ENCODE results near the gene RELT. TPM values are rescaled to one million over a fixed set of nuclear protein-coding genes. Genes with fewer than 3 reads are reported as not detected.

RELT gene
- total RNA-seq, 1 donor from 2014 or later = 37.6 TPM

DNA sequence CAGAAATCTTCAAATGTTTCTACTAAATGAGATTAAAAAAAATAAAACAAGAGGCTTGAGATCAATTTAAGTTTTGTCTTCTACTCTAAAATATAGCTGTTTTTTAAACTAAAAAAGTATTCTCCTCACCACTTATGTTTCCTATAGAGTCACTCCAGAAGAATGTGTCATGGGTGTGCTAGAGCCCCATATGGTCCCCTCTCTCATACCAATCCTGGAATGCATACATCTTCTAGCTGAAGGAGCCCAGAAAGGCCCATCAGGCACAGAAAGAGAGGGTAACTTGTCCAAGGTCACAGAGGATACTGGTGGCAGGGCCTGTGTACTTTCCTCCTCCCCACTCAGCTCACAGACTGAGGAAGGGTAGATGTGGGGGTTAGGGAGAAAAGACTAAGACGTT lies 34.4 kb downstream of the RELT start:
- peak overlapping the region; percentile 36 for H3K27ac Mint-ChIP-seq
- intact Hi-C loops (cut with micrococcal nuclease) = no loop called here

DNA sequence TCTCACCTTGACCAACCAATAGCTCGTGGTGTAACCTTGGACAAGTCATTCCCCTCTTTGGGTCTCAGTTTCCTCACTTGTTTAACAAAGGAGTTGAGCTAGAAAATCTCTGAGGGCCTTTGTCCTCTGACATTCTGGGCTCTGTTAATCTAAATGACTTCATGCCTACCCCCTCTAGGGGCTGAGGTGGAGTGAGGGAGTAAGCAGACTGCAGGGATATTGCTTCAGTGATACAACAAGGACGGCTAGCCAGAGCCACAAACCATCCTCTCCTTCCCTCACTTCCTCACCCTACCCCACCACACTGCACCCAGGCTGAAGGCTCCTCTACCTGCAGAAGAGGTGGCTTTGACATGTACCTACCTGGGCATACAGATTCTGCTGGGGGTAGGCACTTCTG lies 34.8 kb downstream of the RELT start:
- no peak overlapping the region for H3K27ac Mint-ChIP-seq
- H3K27me3 Mint-ChIP-seq (ENCODE audit: insufficient read depth) = no peaks in the 10 kb centered on the region
- no peak overlapping the region for H3K4me3 Mint-ChIP-seq
- H3K4me1 Mint-ChIP-seq (ENCODE audit: low read depth) = peaks cover 7% of the 10 kb centered on the region
- DNase-seq (ENCODE audit: low spot score) = no peak
- intact Hi-C loops (cut with micrococcal nuclease) = no loop called here
- peaks cover 23% of the 10 kb centered on the region for H3K36me3 Mint-ChIP-seq (ENCODE audit: low read depth)
- H3K9me3 Mint-ChIP-seq = no peaks in the 10 kb centered on the region

More for the DNA sequence above, 34.4 kb downstream of the RELT start:
- no peak overlapping the region for H3K4me3 Mint-ChIP-seq
- no peak for DNase-seq (ENCODE audit: low spot score)
- no peaks in the 10 kb centered on the region for H3K9me3 Mint-ChIP-seq
- H3K4me1 Mint-ChIP-seq (ENCODE audit: low read depth) = peaks cover 7% of the 10 kb centered on the region
- peaks cover 23% of the 10 kb centered on the region for H3K36me3 Mint-ChIP-seq (ENCODE audit: low read depth)
- H3K27me3 Mint-ChIP-seq (ENCODE audit: insufficient read depth) = no peaks in the 10 kb centered on the region

DNA sequence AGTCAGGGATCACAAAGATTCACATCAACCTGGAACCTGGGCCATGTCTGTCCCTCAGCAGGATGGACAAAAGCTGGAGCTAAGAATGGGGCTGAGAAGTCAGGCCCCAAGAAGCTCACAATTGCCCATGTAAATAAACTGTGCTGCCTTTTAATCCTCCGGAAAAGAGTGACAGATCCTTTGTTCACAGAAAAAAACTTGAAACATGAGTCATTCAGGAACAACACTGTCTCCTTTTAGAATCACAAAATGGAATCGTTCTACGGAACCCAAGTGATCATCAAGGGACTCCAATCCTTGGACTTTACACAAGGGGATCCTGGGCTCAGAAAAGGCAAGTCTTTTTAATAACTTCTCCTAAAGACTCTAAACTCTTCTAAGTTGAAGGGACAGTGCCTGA lies 36.1 kb downstream of the RELT start:
- Mint-ChIP-seq H3K4me3 (no peak overlapping the region), H3K27ac (no peak overlapping the region)
- intact Hi-C loops (cut with micrococcal nuclease) = no loop called here

DNA sequence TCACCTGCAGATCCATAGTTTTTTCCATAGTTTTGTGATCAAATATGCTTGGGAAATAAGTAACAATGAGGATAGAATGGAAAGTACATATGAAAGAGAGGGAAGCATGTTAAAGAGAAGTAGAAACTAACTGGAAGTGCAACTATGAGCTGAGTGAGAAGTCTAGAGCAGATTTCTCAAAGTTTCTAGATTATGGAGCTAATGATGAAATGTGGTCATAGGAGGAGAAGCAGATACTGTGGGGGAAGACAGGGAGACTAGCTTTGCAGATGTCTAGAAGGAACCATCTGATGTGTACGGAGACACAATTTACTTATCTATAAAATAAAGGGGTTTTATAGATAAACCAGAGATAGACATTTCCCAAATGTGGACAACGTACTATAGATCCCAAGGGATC lies 37.1 kb downstream of the RELT start:
- peaks cover 11% of the 10 kb centered on the region for H3K4me1 Mint-ChIP-seq (ENCODE audit: low read depth)
- peaks cover 29% of the 10 kb centered on the region for H3K36me3 Mint-ChIP-seq (ENCODE audit: low read depth)
- H3K27me3 Mint-ChIP-seq (ENCODE audit: insufficient read depth) = no peaks in the 10 kb centered on the region
- no peaks in the 10 kb centered on the region for H3K9me3 Mint-ChIP-seq
- intact Hi-C loops (cut with micrococcal nuclease) = no loop called here
- no peak overlapping the region for H3K4me3 Mint-ChIP-seq
- no peak overlapping the region for H3K27ac Mint-ChIP-seq
- no peak for DNase-seq (ENCODE audit: low spot score)

More for the DNA sequence above, 36.1 kb downstream of the RELT start:
- peaks cover 30% of the 10 kb centered on the region for H3K36me3 Mint-ChIP-seq (ENCODE audit: low read depth)
- H3K9me3 Mint-ChIP-seq = no peaks in the 10 kb centered on the region
- peaks cover 7% of the 10 kb centered on the region for H3K4me1 Mint-ChIP-seq (ENCODE audit: low read depth)
- DNase-seq (ENCODE audit: low spot score) = no peak
- no peaks in the 10 kb centered on the region for H3K27me3 Mint-ChIP-seq (ENCODE audit: insufficient read depth)

DNA sequence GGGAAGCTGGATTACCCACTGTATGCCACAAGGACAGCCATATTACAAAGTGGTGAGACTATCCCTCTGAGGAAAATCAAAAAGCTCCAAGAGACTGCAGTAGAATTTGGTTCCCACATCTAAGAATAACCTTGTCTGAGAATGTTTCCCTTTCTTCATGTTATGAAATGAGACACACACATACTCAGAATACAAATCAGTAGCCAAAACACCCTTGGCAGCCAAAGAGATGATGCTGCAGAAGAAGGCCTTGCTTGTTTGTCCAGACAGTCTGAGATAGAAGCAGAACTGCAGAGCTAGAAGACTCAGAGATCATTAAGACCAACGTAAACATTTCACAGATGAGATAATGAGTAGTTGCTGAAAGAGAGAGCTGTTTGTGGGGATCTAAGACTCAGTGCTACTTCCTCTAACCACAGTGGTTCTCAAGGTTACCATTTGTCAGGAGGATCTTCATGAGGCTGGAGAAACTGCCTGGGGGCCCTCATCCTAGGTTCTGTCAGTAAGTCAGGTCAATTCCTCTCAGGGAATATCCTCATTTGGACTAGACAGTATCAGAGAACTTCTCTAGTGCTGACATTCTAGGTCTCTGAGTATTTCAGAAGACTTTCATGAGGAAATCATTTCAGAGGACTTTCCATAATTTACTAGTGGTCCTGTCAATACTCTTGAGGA lies 38.9 kb downstream of the RELT start:
- H3K27me3 Mint-ChIP-seq (ENCODE audit: insufficient read depth) = no peaks in the 10 kb centered on the region

DNA sequence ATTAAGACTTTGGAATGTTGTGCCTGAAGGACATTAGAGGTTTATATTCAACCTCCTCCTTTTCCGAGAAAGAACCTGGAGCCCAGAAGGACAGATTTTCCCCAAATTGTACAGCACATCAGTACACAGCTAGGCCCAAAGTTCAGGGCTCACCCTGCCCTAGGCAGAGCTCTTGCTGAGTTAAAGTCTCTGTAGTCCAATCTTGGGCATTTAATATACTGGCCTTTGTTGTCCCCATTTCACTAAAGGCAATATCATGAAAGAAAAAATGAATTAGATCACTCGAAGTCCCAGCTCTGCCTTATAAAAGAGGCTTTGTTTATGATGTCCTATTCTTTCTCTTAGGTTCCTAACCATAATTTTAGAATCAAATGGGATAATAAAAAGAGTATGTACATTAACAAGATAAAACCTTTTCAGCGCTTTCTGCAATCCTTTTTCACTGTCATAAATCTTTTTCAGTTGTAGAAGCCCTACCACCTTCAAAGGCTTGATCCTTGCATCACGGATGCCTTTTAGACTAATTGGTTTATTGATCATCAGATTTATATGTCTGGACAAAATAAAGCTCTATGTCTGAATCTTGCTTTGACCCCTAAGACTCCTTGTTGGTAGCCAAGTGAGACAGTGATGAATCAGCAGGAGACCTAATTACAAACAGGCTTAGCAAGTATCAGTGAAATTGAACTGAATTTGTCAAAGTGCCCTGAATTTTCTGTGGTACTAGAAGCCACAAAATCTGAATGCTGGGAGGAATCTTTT lies 39.8 kb downstream of the RELT start:
- peaks cover 11% of the 10 kb centered on the region for H3K4me1 Mint-ChIP-seq (ENCODE audit: low read depth)
- DNase-seq (ENCODE audit: low spot score) = no peak
- peaks cover 21% of the 10 kb centered on the region for H3K36me3 Mint-ChIP-seq (ENCODE audit: low read depth)
- H3K27me3 Mint-ChIP-seq (ENCODE audit: insufficient read depth) = no peaks in the 10 kb centered on the region
- intact Hi-C loops (cut with micrococcal nuclease) = no loop called here
- H3K27ac Mint-ChIP-seq = no peak overlapping the region
- no peaks in the 10 kb centered on the region for H3K9me3 Mint-ChIP-seq
- no peak overlapping the region for H3K4me3 Mint-ChIP-seq

More for the DNA sequence above, 38.9 kb downstream of the RELT start:
- no peaks in the 10 kb centered on the region for H3K9me3 Mint-ChIP-seq
- H3K4me1 Mint-ChIP-seq (ENCODE audit: low read depth) = peaks cover 11% of the 10 kb centered on the region
- no peak overlapping the region for H3K27ac Mint-ChIP-seq
- no peak overlapping the region for H3K4me3 Mint-ChIP-seq
- DNase-seq (ENCODE audit: low spot score) = no peak
- intact Hi-C loops (cut with micrococcal nuclease) = no loop called here
- H3K36me3 Mint-ChIP-seq (ENCODE audit: low read depth) = peaks cover 26% of the 10 kb centered on the region

DNA sequence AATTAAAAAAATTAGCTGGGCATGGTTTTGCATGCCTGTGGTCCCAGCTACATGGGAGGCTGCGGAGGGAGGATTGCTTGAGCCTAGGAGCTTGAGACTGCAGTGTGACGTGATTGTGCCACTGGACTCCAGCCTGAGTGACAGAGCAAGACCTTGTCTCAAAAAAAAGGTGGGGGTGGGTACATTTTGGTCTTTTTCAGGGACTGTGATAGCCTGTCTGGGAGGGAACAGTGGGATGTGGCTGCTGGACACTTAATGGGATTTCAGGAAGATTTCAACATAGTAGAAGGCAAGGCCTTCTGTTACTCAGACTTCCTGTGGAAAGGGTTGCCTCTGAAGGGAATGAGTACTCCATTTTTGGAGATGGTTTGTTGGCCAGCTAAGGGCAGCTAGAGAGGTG lies 40.6 kb downstream of the RELT start:
- intact Hi-C loops (cut with micrococcal nuclease) = no loop called here
- no peak overlapping the region for H3K27ac Mint-ChIP-seq
- H3K4me3 Mint-ChIP-seq = no peak overlapping the region
- H3K9me3 Mint-ChIP-seq = no peaks in the 10 kb centered on the region
- H3K4me1 Mint-ChIP-seq (ENCODE audit: low read depth) = peaks cover 11% of the 10 kb centered on the region
- H3K36me3 Mint-ChIP-seq (ENCODE audit: low read depth) = peaks cover 23% of the 10 kb centered on the region
- no peak for DNase-seq (ENCODE audit: low spot score)
- no peaks in the 10 kb centered on the region for H3K27me3 Mint-ChIP-seq (ENCODE audit: insufficient read depth)

DNA sequence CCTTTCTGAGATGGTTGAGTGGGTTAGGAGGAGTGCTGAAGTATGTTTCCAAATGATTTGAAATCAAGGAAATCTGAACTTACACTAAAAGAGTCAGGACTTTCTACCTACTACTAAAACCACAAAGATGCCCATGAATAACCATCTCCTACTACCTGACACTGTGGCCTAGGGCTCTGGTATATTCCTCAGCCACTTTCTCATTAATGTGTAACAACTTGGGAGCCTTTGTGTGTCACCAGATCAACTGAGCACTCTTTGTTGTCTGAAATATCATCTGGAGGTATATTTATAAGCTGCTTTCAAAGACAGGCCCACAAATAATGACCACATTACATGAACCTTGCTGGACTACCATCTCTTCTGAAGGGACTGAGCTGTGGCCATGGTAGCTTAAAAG lies 43.9 kb downstream of the RELT start:
- no peaks in the 10 kb centered on the region for H3K9me3 Mint-ChIP-seq
- H3K4me1 Mint-ChIP-seq (ENCODE audit: low read depth) = peaks cover 6% of the 10 kb centered on the region
- no peak overlapping the region for H3K27ac Mint-ChIP-seq
- peaks cover 18% of the 10 kb centered on the region for H3K36me3 Mint-ChIP-seq (ENCODE audit: low read depth)
- no peaks in the 10 kb centered on the region for H3K27me3 Mint-ChIP-seq (ENCODE audit: insufficient read depth)
- DNase-seq (ENCODE audit: low spot score) = no peak
- no peak overlapping the region for H3K4me3 Mint-ChIP-seq
- intact Hi-C loops (cut with micrococcal nuclease) = no loop called here

DNA sequence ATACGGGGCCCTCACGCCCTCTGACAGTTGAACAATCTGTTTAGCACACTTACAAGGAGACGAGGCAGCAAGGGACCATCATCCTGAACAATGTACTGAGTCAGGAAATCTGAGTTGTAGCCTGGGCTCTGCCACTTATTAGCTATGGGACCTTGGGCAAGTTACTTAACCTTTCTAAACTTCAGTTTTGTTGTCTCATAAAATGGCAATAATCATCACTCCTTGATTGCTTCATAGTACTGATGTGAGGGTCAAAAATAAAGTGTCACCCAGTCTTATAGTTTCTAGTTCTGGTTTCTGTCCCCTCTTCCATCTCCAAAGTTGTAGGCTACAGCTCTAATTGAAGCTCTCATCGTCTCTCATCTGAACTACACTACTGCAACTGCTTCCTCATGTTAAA lies 46.7 kb downstream of the RELT start:
- Mint-ChIP-seq H3K4me1 (ENCODE audit: low read depth) (peaks cover 4% of the 10 kb centered on the region), H3K4me3 (no peak overlapping the region), H3K27ac (no peak overlapping the region), H3K9me3 (no peaks in the 10 kb centered on the region), H3K36me3 (ENCODE audit: low read depth) (peaks cover 9% of the 10 kb centered on the region), H3K27me3 (ENCODE audit: insufficient read depth) (no peaks in the 10 kb centered on the region)
- no peak for DNase-seq (ENCODE audit: low spot score)
- intact Hi-C loops (cut with micrococcal nuclease) = no loop called here

DNA sequence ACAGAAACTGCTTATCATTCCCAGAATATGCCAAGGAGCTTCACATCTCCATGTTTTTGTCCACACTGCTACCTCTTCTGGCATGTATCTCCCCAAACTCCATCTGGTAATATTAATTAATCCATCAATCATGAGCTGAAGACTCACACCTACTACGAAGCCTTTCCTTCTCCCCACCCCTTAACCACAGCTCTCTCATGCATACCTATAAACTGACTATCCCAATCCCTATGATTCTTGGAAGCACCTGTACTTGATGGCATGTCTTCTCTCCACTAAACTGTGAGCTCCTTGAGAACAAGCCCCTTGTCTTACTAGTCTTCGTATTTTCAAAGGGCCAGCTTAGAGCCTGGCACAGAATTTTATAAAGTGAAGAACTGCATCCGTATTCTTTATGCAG lies 47.3 kb downstream of the RELT start:
- peaks cover 5% of the 10 kb centered on the region for H3K36me3 Mint-ChIP-seq (ENCODE audit: low read depth)
- H3K27ac Mint-ChIP-seq = no peak overlapping the region
- no peak for DNase-seq (ENCODE audit: low spot score)
- intact Hi-C loops (cut with micrococcal nuclease) = no loop called here
- H3K4me1 Mint-ChIP-seq (ENCODE audit: low read depth) = peaks cover 4% of the 10 kb centered on the region
- no peaks in the 10 kb centered on the region for H3K27me3 Mint-ChIP-seq (ENCODE audit: insufficient read depth)
- H3K4me3 Mint-ChIP-seq = no peak overlapping the region
- H3K9me3 Mint-ChIP-seq = no peaks in the 10 kb centered on the region

DNA sequence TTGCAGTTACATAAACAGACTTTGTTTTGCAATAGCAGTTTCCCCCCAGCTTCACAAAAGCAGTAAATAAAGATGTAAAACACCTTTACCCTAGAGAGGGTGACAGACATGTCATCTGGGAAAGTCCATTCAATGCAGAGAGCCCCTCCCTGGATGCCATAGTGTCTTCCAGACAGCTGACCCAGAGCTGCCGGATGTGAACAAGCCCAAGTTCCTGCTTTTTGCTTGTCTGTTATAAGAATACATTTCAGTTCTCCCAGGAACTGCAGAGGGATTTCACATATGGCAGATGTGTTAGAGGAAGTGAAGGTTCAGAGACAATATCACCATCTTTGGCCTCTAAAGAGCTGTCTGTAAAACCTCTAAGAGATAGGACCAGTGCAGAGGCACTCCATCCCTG lies 48.9 kb downstream of the RELT start:
- Mint-ChIP-seq H3K36me3 (ENCODE audit: low read depth) (peaks cover 4% of the 10 kb centered on the region), H3K27ac (no peak overlapping the region), H3K9me3 (no peaks in the 10 kb centered on the region), H3K27me3 (ENCODE audit: insufficient read depth) (no peaks in the 10 kb centered on the region), H3K4me3 (no peak overlapping the region), H3K4me1 (ENCODE audit: low read depth) (peaks cover 4% of the 10 kb centered on the region)
- intact Hi-C loops (cut with micrococcal nuclease) = no loop called here
- no peak for DNase-seq (ENCODE audit: low spot score)

DNA sequence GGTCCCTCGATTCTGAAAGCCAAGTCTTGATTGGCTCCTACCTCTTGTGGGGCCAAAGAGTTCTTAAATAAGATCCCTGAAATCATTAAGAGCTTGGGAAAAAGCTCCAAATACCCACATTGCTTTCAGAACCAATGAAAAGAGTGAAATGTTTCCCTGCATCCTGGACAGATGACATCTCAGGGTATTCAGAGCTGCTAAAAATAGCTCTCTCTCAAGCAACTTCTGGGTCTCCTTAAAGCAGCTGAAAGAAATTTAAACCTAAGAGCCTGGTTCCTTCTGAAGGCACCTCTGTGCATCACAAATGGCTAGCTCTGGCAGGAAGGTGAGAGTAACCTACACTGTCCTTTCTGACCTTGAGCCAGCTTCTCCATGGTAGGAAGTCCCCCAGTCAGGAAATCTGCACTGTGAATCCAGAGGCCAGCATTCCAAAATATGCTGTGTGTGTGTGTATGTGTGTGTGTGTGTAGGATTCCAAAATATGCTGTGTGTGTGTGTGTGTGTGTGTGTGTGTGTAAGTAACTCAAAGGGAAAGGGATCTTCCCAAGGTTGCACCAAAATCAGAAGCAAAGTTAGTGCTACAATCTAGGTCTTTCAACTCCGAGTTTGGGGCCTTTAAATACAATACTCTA lies 50.1 kb downstream of the RELT start:
- no peaks in the 10 kb centered on the region for H3K9me3 Mint-ChIP-seq
- no peak overlapping the region for H3K27ac Mint-ChIP-seq
- no peaks in the 10 kb centered on the region for H3K27me3 Mint-ChIP-seq (ENCODE audit: insufficient read depth)
- peaks cover 3% of the 10 kb centered on the region for H3K36me3 Mint-ChIP-seq (ENCODE audit: low read depth)
- peaks cover 4% of the 10 kb centered on the region for H3K4me1 Mint-ChIP-seq (ENCODE audit: low read depth)
- H3K4me3 Mint-ChIP-seq = no peak overlapping the region
- DNase-seq (ENCODE audit: low spot score) = no peak
- intact Hi-C loops (cut with micrococcal nuclease) = no loop called here

DNA sequence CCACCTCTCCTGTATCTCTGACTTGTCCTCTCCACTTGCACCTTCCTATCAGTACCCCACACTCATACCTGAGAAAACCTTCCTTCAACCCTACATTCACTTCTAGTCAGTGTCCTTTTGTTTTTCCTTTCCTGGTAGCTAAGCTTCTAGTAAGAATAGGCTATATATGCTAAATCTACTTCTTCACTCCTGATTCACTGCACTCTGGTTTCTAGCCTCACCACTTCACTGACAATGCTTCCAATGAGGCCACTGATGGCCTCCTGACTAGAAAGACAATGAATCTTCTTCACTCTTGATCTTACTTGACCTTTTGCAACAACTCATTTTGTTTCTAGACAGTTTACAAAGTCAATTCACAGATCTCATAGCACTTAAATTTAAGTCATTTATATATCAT lies 52.0 kb downstream of the RELT start:
- Mint-ChIP-seq H3K27me3 (ENCODE audit: insufficient read depth) (no peaks in the 10 kb centered on the region), H3K4me1 (ENCODE audit: low read depth) (peaks cover 4% of the 10 kb centered on the region), H3K27ac (peak overlapping the region; percentile 10), H3K9me3 (no peaks in the 10 kb centered on the region), H3K4me3 (no peak overlapping the region), H3K36me3 (ENCODE audit: low read depth) (peaks cover 2% of the 10 kb centered on the region)
- DNase-seq (ENCODE audit: low spot score) = no peak
- intact Hi-C loops (cut with micrococcal nuclease) = no loop called here
